Natural killer cell (primary cell): ENCODE data around the gene ATM. TPM values are rescaled to one million over a fixed set of nuclear protein-coding genes. Genes with fewer than 3 reads are reported as not detected.
"Not testable (repeated sequence)": the region's sequence is repeated elsewhere in the genome, so short reads cannot be mapped to it uniquely, and the experiment has no call there.

ENCODE experiments used
- ATAC-seq, 3 donors: fragments of 150-1000 bp in 2 of 3; fragments of 200-7000 bp in 1 of 3; cut with Tn5 transposase; 1 replicate in 1 of 3; 2 replicates in 2 of 3; pipeline ENCODE4 v1.10.0; 2021; ENCODE audit warnings: mild to moderate bottlenecking in 2 of 3, moderate library complexity in 2 of 3
- DNase-seq, 2 donors: peaks; one replicate each; pipeline versions ENCODE4 v3.0.0 to v3.0.0-alpha.2; 2013 to 2021; ENCODE audit warnings: mixed read lengths in 1 of 2
- H3K27ac ChIP-seq: one replicate; pipeline ENCODE4 v1.5.1; 2013; ENCODE audit warnings: mild to moderate bottlenecking, low read length
- H3K27me3 ChIP-seq: one replicate; pipeline ENCODE4 v1.6.1; 2013; ENCODE audit warnings: low read length; ENCODE audit not compliant: control insufficient read depth, insufficient read depth
- H3K36me3 ChIP-seq: one replicate; pipeline ENCODE4 v1.6.1; 2013; ENCODE audit warnings: low read length; ENCODE audit not compliant: control insufficient read depth, insufficient read depth
- H3K4me1 ChIP-seq: one replicate; pipeline ENCODE4 v1.6.1; 2013; ENCODE audit warnings: low read length; ENCODE audit not compliant: control insufficient read depth, insufficient read depth
- H3K4me3 ChIP-seq: one replicate; pipeline ENCODE4 v1.5.1; 2013; ENCODE audit warnings: low read length
- H3K9me3 ChIP-seq: one replicate; pipeline ENCODE4 v1.6.1; 2013; ENCODE audit warnings: low read length; ENCODE audit not compliant: control insufficient read depth, insufficient read depth
- H3K27ac Mint-ChIP-seq, 2 donors: one replicate each; pipeline ENCODE4 v1.8.0; 2022; ENCODE audit warnings: mild to moderate bottlenecking in 2 of 2, mixed read lengths in 2 of 2, moderate library complexity in 1 of 2
- H3K27me3 Mint-ChIP-seq, 2 donors: one replicate each; pipeline ENCODE4 v1.8.0; 2022; ENCODE audit warnings: low read depth in 2 of 2, mixed read lengths in 2 of 2
- H3K36me3 Mint-ChIP-seq: one replicate; pipeline ENCODE4 v1.8.0; 2022; ENCODE audit warnings: mixed read lengths
- H3K4me1 Mint-ChIP-seq, 2 donors: one replicate each; pipeline ENCODE4 v1.8.0; 2022; ENCODE audit warnings: mixed read lengths in 2 of 2
- H3K4me3 Mint-ChIP-seq: one replicate; pipeline ENCODE4 v1.8.0; 2022; ENCODE audit warnings: mild to moderate bottlenecking, moderate library complexity, mixed read lengths
- H3K9me3 Mint-ChIP-seq, 2 donors: one replicate each; pipeline ENCODE4 v1.8.0; 2022; ENCODE audit warnings: mixed read lengths in 2 of 2
- WGBS: methylation state at CpG from one replicate; pipeline ENCODE4 v1.1.7; 2013; ENCODE audit warnings: missing lambda C conversion rate; ENCODE audit not compliant: insufficient coverage; 5-methylcytosine and 5-hydroxymethylcytosine counted together
- intact Hi-C: fragments of 100-400 bp; cut with micrococcal nuclease; formaldehyde crosslinking; loops from one replicate; pipeline ENCODE4 v1.14.2; 2022
- total RNA-seq, 4 donors: library from RNA; stranded (reverse); fragments of 120-200 nt in 1 of 4; gene quantifications; one replicate each; pipeline versions ENCODE4 v1.2.3 to v1.2.4, GENCODE V29; 2013 to 2022
- TF ChIP-seq, protein P1 (sequence below): fragments of 200-600 bp; IDR thresholded peaks from one replicate; pipeline ENCODE4 v1.8.0; 2022; ENCODE audit warnings: antibody characterized with exemption

The ATM gene
- total RNA-seq, 3 donors from 2014 or later (not counting 1 experiment from before 2014, with no cell fraction given): 502 to 568 (median 539) TPM

DNA sequence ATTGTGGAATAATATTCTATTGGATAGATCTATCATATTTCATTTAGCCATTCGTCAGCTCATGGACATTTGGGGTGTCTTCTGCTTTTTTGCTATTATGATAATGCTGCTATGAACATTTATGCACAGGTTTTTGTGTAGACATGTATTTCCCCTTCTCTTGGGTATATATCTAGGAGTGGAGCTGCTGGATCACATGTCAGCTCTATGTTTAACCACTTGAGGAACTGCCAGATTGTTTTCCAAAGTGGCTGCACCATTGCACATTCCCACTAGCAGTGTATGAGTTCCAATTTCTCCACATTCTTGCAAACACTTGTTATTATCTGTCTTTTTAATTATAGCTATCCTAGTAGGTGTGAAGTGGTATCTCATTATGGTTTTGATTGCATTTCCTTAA is 169.5 kb downstream of the ATM start:
- Histone ChIP-seq H3K36me3 (no peaks in the 10 kb centered on the region), H3K27ac (no peak overlapping the region), H3K9me3 (no peaks in the 10 kb centered on the region), H3K27me3 (no peaks in the 10 kb centered on the region), H3K4me3 (no peak overlapping the region), H3K4me1 (no peaks in the 10 kb centered on the region)
- DNase-seq (no peak), ATAC-seq (no peak)
- intact Hi-C loops: no loop called here
- 100% methylated on average over 1 of the region's 1 CpG for WGBS
- no peaks in the 10 kb centered on the region for H3K4me1 Mint-ChIP-seq
- TF ChIP-seq, protein P1, sequence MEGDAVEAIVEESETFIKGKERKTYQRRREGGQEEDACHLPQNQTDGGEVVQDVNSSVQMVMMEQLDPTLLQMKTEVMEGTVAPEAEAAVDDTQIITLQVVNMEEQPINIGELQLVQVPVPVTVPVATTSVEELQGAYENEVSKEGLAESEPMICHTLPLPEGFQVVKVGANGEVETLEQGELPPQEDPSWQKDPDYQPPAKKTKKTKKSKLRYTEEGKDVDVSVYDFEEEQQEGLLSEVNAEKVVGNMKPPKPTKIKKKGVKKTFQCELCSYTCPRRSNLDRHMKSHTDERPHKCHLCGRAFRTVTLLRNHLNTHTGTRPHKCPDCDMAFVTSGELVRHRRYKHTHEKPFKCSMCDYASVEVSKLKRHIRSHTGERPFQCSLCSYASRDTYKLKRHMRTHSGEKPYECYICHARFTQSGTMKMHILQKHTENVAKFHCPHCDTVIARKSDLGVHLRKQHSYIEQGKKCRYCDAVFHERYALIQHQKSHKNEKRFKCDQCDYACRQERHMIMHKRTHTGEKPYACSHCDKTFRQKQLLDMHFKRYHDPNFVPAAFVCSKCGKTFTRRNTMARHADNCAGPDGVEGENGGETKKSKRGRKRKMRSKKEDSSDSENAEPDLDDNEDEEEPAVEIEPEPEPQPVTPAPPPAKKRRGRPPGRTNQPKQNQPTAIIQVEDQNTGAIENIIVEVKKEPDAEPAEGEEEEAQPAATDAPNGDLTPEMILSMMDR: no peak
- H3K27me3 Mint-ChIP-seq: no peaks in the 10 kb centered on the region
- no peaks in the 10 kb centered on the region for H3K9me3 Mint-ChIP-seq
- no peaks in the 10 kb centered on the region for H3K36me3 Mint-ChIP-seq
- no peak overlapping the region for H3K27ac Mint-ChIP-seq
- no peak overlapping the region for H3K4me3 Mint-ChIP-seq

DNA sequence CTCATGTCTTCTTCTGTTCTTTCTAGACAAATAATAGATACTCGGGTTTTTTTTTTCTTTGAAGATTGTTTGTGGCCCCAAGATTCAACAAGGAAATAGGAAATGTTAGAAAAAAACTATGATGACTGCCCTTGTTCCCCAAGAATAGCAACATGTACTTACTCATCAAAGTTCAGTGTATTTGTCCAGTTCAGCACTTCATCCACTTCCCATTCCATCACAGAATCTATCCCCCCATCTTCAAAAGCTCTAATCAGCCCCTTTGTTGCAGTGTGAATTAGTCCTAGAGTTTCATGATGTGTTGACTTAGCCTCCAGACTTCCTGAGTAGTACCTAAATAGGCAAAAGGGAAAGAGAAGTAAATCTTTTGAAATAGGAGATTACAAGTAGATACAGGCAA is 170.2 kb downstream of the ATM start:
- no peaks in the 10 kb centered on the region for H3K9me3 ChIP-seq
- H3K4me3 Mint-ChIP-seq: no peak overlapping the region
- intact Hi-C loops: no loop called here
- H3K27ac Mint-ChIP-seq: no peak overlapping the region
- no peaks in the 10 kb centered on the region for H3K36me3 ChIP-seq
- no peak overlapping the region for H3K27ac ChIP-seq
- no peak overlapping the region for H3K4me3 ChIP-seq
- no peaks in the 10 kb centered on the region for H3K36me3 Mint-ChIP-seq
- no peak for DNase-seq
- TF ChIP-seq, protein P1: no peak
- H3K27me3 Mint-ChIP-seq: no peaks in the 10 kb centered on the region
- WGBS: no CpG with 5 or more reads among the region's 1 CpG
- ATAC-seq: no peak
- H3K4me1 ChIP-seq: no peaks in the 10 kb centered on the region
- no peaks in the 10 kb centered on the region for H3K4me1 Mint-ChIP-seq
- H3K27me3 ChIP-seq: no peaks in the 10 kb centered on the region
- H3K9me3 Mint-ChIP-seq: no peaks in the 10 kb centered on the region

DNA sequence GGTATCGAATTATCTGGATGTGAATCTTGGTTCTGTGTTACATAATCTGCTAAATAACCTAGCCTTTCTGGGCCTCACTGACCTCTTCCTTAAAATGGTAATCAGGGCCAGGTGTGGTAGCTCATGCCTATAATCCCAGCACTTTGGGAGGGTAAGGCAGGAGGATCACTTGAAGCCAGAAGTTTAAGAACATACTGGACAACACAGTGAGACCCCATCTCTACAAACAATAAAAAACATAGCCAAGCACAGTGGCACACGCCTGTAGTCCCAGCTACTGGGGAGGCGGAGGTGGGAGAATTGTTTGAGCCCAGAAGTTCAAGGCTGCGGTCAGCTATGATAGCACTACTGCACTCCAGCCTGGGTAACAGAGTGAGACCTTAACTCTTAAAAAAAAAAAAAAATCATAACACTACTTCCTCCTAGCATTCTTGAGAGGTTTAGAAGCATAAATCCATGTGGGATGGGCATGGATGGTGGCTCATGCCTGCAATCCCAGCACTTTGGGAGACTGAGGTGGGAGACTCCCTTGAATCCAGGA is 171.9 kb downstream of the ATM start:
- H3K36me3 ChIP-seq: no peaks in the 10 kb centered on the region
- TF ChIP-seq, protein P1: no peak
- H3K27me3 ChIP-seq: no peaks in the 10 kb centered on the region
- WGBS: 90% methylated on average over 3 of the region's 4 CpGs
- H3K36me3 Mint-ChIP-seq: no peaks in the 10 kb centered on the region
- intact Hi-C loops: no loop called here
- H3K4me1 Mint-ChIP-seq: no peaks in the 10 kb centered on the region
- no peak overlapping the region for H3K27ac ChIP-seq
- no peak for DNase-seq
- H3K27ac Mint-ChIP-seq: no peak overlapping the region
- ATAC-seq: no peak
- no peaks in the 10 kb centered on the region for H3K9me3 ChIP-seq
- H3K4me3 Mint-ChIP-seq: no peak overlapping the region
- no peaks in the 10 kb centered on the region for H3K27me3 Mint-ChIP-seq
- no peaks in the 10 kb centered on the region for H3K9me3 Mint-ChIP-seq
- H3K4me3 ChIP-seq: no peak overlapping the region
- H3K4me1 ChIP-seq: no peaks in the 10 kb centered on the region

DNA sequence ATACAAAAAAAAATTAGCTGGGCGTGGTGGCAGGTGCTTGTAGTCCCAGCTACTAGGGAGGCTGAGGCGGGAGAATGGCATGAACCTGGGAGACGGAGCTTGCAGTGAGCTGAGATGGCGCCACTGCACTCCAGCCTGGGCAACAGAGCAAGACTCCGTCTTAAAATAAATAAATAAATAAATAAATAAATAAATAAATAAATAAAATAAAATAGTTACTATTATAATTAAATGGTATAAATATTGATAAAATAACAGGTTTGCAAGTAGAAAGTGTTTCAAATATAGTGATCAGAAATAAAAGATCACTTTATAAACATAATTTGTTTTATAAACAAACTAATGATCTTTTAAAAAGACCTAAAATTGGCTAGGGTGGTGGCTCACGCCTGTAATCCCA is 173.8 kb downstream of the ATM start:
- H3K27me3 ChIP-seq, H3K36me3 ChIP-seq, H3K4me1 Mint-ChIP-seq, H3K27ac ChIP-seq, intact Hi-C loops, H3K9me3 ChIP-seq, H3K4me3 ChIP-seq, H3K36me3 Mint-ChIP-seq, H3K27me3 Mint-ChIP-seq, DNase-seq, H3K4me3 Mint-ChIP-seq, H3K27ac Mint-ChIP-seq, H3K4me1 ChIP-seq, H3K9me3 Mint-ChIP-seq, ATAC-seq: not testable (repeated sequence)
- WGBS: 93% methylated on average over 3 of the region's 6 CpGs
